Testis (tissue), 2 donors: ENCODE measurements around the gene COMP.

Experiments used
- POLR2A ChIP-seq: fragments of 450-650 bp; IDR thresholded peaks from one replicate; pipeline ENCODE4 v1.6.1; 2017; ENCODE audit warnings: antibody characterized with exemption, mild to moderate bottlenecking, moderate library complexity
- TF ChIP-seq, protein P1 (sequence below), 3 experiments: fragments of 450-650 bp in 2 of 3; fragments of 200-600 bp in 1 of 3; sonication (generic) in 1 of 3; IDR thresholded peaks; one replicate each; pipeline ENCODE4 v1.5.1; 2016 to 2019; ENCODE audit warnings: antibody characterized with exemption in 3 of 3, mild to moderate bottlenecking in 2 of 3, moderate library complexity in 1 of 3

DNA sequence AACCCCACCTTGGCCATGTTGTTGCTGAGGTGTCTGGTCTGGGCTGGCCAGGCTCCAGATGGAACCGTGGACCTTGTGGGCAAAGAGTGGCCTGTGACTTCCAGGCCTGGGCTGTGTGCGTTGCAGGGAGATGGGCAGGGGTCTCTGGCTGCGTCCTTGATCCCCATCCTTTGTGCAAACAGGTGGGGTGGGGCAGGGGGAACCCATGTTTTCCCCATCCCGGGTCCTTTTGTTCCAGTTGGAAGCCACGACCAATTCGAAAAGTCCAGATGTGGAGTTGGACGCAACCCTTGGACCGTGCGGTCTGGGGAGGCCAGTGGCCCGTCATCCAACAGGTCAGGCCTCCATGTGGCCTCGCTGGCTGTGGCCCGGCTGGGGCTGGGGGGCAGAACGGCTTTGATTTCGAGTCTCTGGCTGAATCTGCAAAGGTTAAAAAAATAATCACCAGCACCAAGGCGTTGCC, 13.1 kb upstream of the COMP start:
- no peak for TF ChIP-seq POLR2A
- TF ChIP-seq, protein P1, sequence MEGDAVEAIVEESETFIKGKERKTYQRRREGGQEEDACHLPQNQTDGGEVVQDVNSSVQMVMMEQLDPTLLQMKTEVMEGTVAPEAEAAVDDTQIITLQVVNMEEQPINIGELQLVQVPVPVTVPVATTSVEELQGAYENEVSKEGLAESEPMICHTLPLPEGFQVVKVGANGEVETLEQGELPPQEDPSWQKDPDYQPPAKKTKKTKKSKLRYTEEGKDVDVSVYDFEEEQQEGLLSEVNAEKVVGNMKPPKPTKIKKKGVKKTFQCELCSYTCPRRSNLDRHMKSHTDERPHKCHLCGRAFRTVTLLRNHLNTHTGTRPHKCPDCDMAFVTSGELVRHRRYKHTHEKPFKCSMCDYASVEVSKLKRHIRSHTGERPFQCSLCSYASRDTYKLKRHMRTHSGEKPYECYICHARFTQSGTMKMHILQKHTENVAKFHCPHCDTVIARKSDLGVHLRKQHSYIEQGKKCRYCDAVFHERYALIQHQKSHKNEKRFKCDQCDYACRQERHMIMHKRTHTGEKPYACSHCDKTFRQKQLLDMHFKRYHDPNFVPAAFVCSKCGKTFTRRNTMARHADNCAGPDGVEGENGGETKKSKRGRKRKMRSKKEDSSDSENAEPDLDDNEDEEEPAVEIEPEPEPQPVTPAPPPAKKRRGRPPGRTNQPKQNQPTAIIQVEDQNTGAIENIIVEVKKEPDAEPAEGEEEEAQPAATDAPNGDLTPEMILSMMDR (IDR thresholded peaks at IDR 0.05) = no peak
